Neural cell (in vitro differentiated cells): Measurements from ENCODE around the gene FBXO38.
"Not testable (repeated sequence)": the region's sequence is repeated elsewhere in the genome, so short reads cannot be mapped to it uniquely, and the experiment has no call there.

Experiments used
- EZH2 ChIP-seq: fragments of 200-600, 300-800 bp; shearing (Covaris generic), sonication (generic); IDR thresholded peaks from 2 replicates; pipeline ENCODE4 v1.6.1; 2014; ENCODE audit warnings: antibody characterized with exemption, low read length, borderline replicate concordance, mild to moderate bottlenecking; ENCODE audit not compliant: insufficient read depth, poor library complexity, severe bottlenecking
- POLR2AphosphoS5 ChIP-seq: IDR thresholded peaks from 2 replicates; pipeline ENCODE4 v1.6.1; 2012
- RAD21 ChIP-seq: fragments of 450-650 bp; conservative IDR thresholded peaks from 2 replicates; pipeline ENCODE4 v1.6.1; 2014; ENCODE audit warnings: antibody characterized with exemption, mild to moderate bottlenecking, moderate library complexity
- REST ChIP-seq: IDR thresholded peaks from 2 replicates; pipeline ENCODE4 v1.6.1; 2012; ENCODE audit warnings: borderline replicate concordance
- TAF1 ChIP-seq: IDR thresholded peaks from 2 replicates; pipeline ENCODE4 v1.6.1; 2012; ENCODE audit warnings: low read depth
- TF ChIP-seq, protein P1 (sequence below): fragments of 450-650 bp; IDR thresholded peaks from 2 replicates; pipeline ENCODE4 v1.5.1; 2014; ENCODE audit warnings: antibody characterized with exemption, mild to moderate bottlenecking, moderate library complexity; ENCODE audit not compliant: poor library complexity, severe bottlenecking

DNA sequence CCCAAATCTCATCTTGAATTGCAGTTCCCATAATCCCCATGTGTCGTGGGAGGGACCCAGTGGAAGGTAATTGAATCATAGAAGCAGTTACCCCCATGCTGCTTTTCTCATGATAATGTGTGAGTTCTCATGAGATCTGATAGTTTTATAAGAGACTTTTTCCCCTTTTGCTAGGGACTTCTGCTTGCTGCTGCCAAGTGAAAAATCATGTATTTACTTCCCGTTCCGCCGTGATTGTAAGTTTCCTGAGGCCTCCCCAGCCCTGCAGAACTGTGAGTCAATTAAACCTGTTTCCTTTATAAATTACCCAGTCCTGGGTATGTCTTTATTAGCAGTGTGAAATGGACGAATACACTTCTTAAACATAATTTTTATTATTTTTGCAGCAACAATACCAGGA, 85.0 kb downstream of the FBXO38 start:
- TF ChIP-seq, protein P1, sequence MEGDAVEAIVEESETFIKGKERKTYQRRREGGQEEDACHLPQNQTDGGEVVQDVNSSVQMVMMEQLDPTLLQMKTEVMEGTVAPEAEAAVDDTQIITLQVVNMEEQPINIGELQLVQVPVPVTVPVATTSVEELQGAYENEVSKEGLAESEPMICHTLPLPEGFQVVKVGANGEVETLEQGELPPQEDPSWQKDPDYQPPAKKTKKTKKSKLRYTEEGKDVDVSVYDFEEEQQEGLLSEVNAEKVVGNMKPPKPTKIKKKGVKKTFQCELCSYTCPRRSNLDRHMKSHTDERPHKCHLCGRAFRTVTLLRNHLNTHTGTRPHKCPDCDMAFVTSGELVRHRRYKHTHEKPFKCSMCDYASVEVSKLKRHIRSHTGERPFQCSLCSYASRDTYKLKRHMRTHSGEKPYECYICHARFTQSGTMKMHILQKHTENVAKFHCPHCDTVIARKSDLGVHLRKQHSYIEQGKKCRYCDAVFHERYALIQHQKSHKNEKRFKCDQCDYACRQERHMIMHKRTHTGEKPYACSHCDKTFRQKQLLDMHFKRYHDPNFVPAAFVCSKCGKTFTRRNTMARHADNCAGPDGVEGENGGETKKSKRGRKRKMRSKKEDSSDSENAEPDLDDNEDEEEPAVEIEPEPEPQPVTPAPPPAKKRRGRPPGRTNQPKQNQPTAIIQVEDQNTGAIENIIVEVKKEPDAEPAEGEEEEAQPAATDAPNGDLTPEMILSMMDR: not testable (repeated sequence)
- TF ChIP-seq EZH2, POLR2AphosphoS5, TAF1, RAD21, REST: not testable (repeated sequence)
